ENCODE measurements around the gene KLF7. TPM values are rescaled to one million over a fixed set of nuclear protein-coding genes. Genes with fewer than 3 reads are reported as not detected.
A peak's percentile ranks its signal among the peaks of the same experiment; 100 is the strongest.

Gene KLF7
- total and polyA plus RNA-seq, 8 donors, result 14.8 to 41.8 (median 18.2) TPM

DNA sequence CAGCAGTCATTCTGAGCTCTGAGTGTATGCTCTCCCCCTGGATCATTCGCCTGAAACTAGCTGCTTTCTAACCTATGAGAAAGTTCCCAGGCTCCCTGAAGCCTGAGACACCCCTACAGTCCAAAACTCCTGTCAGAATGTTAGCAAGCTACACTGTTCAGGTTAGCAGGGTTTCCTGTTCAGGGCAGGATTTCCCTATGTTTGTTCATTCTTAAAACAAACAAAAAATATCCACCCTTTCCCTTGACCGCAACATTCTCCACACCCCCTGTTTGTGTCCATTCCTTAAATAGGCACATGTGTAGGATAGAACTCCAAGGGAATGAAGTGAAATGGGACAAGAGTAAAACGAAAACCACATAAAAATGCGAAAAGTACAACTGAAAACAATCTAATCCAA, 83.1 kb downstream of the KLF7 start:
- Histone ChIP-seq H3K36me3 (peaks cover 0 to 93% of the 10 kb centered on the region in 2 donors), H3K9me3 (no peaks in the 10 kb centered on the region), H3K4me1 (peaks cover 0 to 5% of the 10 kb centered on the region in 2 donors), H3K27me3 (no peaks in the 10 kb centered on the region), H3K27ac (peak overlapping the region in 1 of 2 donors; percentile 53), H3K4me3 (no peak overlapping the region)
- no peak for DNase-seq
- TF ChIP-seq, protein P1, sequence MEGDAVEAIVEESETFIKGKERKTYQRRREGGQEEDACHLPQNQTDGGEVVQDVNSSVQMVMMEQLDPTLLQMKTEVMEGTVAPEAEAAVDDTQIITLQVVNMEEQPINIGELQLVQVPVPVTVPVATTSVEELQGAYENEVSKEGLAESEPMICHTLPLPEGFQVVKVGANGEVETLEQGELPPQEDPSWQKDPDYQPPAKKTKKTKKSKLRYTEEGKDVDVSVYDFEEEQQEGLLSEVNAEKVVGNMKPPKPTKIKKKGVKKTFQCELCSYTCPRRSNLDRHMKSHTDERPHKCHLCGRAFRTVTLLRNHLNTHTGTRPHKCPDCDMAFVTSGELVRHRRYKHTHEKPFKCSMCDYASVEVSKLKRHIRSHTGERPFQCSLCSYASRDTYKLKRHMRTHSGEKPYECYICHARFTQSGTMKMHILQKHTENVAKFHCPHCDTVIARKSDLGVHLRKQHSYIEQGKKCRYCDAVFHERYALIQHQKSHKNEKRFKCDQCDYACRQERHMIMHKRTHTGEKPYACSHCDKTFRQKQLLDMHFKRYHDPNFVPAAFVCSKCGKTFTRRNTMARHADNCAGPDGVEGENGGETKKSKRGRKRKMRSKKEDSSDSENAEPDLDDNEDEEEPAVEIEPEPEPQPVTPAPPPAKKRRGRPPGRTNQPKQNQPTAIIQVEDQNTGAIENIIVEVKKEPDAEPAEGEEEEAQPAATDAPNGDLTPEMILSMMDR (IDR thresholded peaks at IDR 0.05), result no peak
- intact Hi-C loops (cut with DNase I), result no loop called here
- ATAC-seq, result peak; percentile 55

GRCh38 chr2:207078186-207078798, 87.5 kb downstream of the KLF7 start:
- DNase-seq (no peak), ATAC-seq (no peak)
- Histone ChIP-seq H3K36me3 (peaks cover 0 to 52% of the 10 kb centered on the region in 2 donors), H3K9me3 (no peaks in the 10 kb centered on the region), H3K27ac (no peak overlapping the region), H3K4me1 (peaks cover 6 to 27% of the 10 kb centered on the region in 2 donors), H3K4me3 (no peak overlapping the region), H3K27me3 (no peaks in the 10 kb centered on the region)
- intact Hi-C loops (cut with DNase I), result no loop called here
- TF ChIP-seq, protein P1 (IDR thresholded peaks at IDR 0.05), result no peak

DNA sequence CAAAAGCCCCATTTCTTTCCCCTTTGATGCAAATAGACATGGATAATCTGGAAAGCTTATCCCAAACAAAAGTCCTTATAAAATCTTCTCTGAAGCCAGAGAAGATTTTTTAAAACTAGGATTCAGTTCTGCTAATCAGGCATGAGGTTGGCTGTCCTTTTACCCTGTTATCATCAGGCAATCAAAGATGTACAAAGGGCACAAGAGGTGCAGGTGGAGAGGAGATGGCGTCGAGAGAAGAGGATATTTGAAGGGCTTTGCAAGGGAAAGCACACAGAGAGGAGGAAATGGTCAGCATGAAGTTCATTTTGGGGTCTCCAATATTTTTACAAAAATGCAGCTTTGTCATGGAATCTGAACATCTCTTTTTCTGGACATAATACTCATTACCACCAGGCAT, 88.5 kb downstream of the KLF7 start:
- DNase-seq (no peak), ATAC-seq (no peak)
- no peaks in the 10 kb centered on the region for H3K9me3 ChIP-seq
- H3K4me1 ChIP-seq, result peaks cover 6 to 32% of the 10 kb centered on the region in 2 donors
- H3K27ac ChIP-seq, result no peak overlapping the region
- peaks cover 0 to 47% of the 10 kb centered on the region in 2 donors for H3K36me3 ChIP-seq
- H3K27me3 ChIP-seq, result no peaks in the 10 kb centered on the region
- intact Hi-C loops (cut with DNase I), result no loop called here
- TF ChIP-seq, protein P1 (IDR thresholded peaks at IDR 0.05), result no peak
- H3K4me3 ChIP-seq, result no peak overlapping the region

DNA sequence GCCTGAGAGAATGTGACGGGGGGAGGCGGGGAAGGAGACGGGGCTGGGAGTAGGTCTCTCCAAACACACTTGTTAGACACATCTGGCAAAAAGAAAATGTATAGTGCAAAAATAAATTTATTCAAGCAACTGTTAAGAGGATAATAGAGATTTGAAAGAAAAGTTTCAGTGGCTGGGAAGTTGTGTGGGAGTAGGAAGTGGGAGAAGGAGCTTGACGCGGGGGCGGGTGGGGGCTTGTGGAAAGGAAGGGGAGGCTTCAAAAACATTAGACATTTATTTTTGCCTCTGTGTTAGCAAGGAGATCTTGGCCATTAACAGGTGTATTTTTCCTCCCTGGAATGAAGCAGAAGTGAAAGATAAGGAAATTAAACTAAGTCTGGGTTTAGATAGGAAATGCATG, 90.3 kb downstream of the KLF7 start:
- peaks cover 6 to 32% of the 10 kb centered on the region in 2 donors for H3K4me1 ChIP-seq
- H3K36me3 ChIP-seq, result peaks cover 0 to 29% of the 10 kb centered on the region in 2 donors
- ATAC-seq (no peak), DNase-seq (no peak)
- intact Hi-C loops (cut with DNase I), result no loop called here
- TF ChIP-seq, protein P1 (IDR thresholded peaks at IDR 0.05), result no peak
- H3K27me3 ChIP-seq, result no peaks in the 10 kb centered on the region
- no peak overlapping the region for H3K4me3 ChIP-seq
- no peaks in the 10 kb centered on the region for H3K9me3 ChIP-seq
- peak overlapping the region in 1 of 2 donors; percentile 23 for H3K27ac ChIP-seq

GRCh38 chr2:207073801-207074678, 91.7 kb downstream of the KLF7 start:
- DNase-seq, result peak in 1 of 4 donors; percentile 8
- H3K27me3 ChIP-seq, result no peaks in the 10 kb centered on the region
- H3K9me3 ChIP-seq, result no peaks in the 10 kb centered on the region
- TF ChIP-seq, protein P1 (IDR thresholded peaks at IDR 0.05), result no peak
- intact Hi-C loops (cut with DNase I), result no loop called here
- H3K27ac ChIP-seq, result peak overlapping the region in 1 of 2 donors; percentile 42
- peaks cover 6 to 32% of the 10 kb centered on the region in 2 donors for H3K4me1 ChIP-seq
- H3K4me3 ChIP-seq, result no peak overlapping the region
- ATAC-seq, result peak; percentile 39
- H3K36me3 ChIP-seq, result peaks cover 0 to 15% of the 10 kb centered on the region in 2 donors

Data from left lung (tissue), 10 donors.